AG08396 (cell line): ENCODE results near the gene ATG14.
"Not testable (repeated sequence)": the region's sequence is repeated elsewhere in the genome, so short reads cannot be mapped to it uniquely, and the experiment has no call there.

Source experiments
- DNase-seq: peaks from one replicate; pipeline ENCODE4 v3.0.0; 2012; ENCODE audit warnings: low spot score, mixed read lengths

The ATG14 gene, protein sequence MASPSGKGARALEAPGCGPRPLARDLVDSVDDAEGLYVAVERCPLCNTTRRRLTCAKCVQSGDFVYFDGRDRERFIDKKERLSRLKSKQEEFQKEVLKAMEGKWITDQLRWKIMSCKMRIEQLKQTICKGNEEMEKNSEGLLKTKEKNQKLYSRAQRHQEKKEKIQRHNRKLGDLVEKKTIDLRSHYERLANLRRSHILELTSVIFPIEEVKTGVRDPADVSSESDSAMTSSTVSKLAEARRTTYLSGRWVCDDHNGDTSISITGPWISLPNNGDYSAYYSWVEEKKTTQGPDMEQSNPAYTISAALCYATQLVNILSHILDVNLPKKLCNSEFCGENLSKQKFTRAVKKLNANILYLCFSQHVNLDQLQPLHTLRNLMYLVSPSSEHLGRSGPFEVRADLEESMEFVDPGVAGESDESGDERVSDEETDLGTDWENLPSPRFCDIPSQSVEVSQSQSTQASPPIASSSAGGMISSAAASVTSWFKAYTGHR

GRCh38 chr14:55411426-55412389 is at the start of gene ATG14:
ATG14 (minus strand) TSS chr14:55411830; CDS start chr14:55411822, 8 bp downstream.
- peak; percentile 93 for DNase-seq

DNA sequence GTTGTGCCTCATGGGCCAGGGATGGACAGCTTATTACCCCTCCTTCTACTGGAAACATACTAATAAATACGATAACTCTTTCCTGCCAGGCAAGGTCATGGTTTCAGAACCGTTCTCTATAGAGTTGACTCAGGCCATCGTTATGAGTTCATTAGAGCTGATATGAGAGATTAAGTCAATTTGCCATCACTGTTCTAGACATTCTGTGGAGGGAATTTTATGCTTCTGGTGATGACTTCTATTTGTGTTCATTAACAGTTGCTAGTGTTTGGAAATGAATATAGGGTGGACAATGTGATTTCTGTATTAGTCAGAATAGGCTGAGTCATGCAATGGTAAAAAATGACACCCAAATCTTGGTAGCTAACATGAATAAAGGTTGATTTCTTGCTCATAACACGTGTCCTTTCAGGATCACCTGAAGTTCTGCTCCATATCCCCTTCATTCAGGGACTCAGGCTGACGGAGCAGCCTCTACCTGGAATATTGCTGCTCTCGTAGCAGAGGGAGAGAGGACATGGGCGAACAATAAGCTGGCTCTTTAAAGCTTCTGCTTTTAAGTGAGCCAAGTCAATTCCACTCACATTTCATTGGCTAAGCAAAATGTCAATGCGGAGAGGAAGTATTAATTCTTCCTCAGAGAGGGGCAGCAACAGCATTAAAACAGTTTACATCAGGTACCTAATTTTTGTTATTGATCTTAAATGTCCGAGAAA is 47.3 kb upstream of the ATG14 start:
- peak; percentile 49 for DNase-seq

- no peak for DNase-seq
Observed at GRCh38 chr14:55457496-55457895, 45.9 kb upstream of the ATG14 start.

DNA sequence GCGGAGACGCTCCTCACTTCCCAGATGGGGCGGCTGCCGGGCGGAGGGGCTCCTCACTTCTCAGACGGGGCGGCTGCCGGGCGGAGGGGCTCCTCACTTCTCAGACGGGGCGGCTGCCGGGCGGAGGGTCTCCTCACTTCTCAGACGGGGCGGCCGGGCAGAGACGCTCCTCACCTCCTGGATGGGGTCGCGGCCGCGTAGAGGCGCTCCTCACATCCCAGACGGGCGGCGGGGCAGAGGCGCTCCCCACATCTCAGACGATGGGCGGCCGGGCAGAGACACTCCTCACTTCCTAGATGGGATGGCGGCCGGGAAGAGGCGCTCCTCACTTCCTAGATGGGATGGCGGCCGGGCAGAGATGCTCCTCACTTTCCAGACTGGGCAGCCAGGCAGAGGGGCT is 44.8 kb upstream of the ATG14 start:
- DNase-seq: not testable (repeated sequence)

DNA sequence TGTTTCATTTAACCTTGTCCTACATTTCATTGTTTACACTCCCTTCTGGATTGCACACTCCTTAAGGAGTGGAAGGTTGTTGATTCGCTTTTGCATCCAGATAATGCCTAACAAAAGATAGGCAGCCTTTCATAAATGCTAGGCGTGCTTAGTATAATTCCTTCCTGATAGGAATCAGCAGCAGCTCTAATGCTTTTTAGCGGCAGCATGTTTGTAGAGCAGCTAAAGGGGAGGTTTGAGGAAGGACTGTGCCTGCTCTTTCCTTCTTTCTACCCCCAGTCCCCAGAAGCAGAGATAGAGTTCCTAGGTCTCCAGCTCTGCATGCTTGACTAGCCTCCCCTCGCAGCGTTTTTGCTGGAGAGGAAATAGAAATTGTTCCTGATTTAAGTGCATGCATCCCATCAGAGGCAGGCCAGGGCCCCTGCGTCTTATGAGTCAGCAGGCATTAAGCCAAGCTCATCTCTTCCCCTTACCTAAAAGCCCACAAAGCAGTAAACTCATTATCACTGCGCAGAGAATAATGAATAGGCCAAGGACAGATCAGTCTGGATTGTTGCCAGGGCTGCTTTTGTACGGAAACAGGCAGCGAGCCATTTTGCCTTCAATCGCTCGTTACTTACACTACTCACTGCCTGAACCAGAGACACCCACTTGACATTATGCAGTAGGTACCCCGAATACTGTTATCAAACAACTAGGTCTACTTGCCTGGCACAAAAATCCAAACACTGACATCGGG is 42.8 kb upstream of the ATG14 start:
- DNase-seq: peak; percentile 47

DNA sequence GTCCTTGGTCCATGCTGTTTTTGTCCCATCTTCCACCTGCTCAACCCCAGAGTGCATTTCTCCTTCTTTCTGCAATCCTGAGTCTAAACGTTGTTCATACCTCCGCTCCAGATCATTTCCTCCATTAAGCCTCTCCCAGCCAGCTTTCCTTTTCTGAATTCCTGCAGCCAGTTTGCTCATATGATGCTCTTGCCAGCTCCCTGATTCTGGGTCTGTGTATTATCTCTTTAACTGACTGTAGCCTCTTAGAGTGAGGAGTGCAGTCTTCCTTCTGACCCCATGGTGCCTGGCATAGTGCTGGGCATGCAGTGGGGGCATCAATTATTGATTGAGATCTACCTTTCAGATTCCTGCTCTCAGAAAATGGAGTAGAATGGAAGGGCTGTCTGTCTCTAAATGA is 40.3 kb upstream of the ATG14 start:
- DNase-seq: no peak

- DNase-seq: no peak
Observed at GRCh38 chr14:55451398-55451797, 39.8 kb upstream of the ATG14 start.

DNA sequence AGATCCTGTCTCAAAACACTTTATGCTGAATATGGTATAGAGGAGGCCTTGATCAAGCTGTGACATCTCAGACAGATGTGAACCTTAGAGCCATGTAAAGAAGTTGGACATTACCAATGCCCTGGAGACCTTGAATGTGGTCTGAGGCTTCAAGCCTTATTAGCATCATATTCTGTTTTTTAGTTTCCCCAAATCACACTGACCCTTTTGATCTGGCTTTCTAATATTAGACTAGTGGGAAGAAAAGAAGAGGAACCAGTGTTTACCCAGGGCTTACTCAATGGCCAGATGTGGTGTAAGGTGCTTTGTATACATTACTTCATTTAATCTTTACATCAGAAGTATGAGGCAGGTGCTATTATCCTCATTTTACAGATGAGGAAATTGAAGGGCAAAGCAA is 39.4 kb upstream of the ATG14 start:
- DNase-seq: no peak

DNA sequence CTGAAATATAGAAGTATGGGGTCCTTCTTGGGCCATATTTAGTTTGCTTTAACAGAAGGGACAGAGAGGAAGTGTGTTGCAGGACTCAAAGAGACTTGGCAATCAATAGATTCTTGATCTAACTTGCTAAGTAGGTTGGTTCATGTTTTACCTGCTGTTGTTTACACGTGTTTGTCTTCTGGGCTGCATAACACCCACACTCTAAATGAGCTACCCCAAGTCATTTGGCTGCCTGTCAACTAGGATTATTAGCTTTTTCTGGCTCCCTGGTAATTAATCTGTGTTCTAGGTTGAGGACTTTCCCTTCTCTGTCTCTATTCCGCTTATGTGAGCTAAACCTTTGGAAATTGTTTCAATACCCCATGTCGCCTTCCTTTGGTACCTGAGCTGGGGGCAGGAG is 38.9 kb upstream of the ATG14 start:
- DNase-seq: no peak

- DNase-seq: no peak
Observed at GRCh38 chr14:55450124-55450523, 38.5 kb upstream of the ATG14 start.

DNA sequence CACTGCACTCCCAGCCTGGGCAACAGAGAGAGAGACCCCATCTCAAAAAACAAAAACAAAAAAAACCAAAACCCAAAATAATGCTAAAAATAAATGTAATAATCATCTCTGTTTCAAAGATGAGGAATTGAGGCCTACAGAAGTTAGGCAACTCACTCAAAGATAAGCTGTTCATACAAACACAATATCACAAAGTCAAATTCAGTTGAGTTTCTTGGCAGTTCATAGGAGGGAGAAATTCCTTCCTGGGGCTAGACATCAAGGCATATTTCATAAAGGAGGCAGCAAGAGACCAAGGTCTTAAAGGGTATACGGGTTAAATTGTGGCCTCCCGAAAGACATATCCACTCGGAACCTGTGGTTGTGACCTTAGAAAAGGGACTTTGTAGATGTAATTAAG is 37.5 kb upstream of the ATG14 start:
- no peak for DNase-seq

DNA sequence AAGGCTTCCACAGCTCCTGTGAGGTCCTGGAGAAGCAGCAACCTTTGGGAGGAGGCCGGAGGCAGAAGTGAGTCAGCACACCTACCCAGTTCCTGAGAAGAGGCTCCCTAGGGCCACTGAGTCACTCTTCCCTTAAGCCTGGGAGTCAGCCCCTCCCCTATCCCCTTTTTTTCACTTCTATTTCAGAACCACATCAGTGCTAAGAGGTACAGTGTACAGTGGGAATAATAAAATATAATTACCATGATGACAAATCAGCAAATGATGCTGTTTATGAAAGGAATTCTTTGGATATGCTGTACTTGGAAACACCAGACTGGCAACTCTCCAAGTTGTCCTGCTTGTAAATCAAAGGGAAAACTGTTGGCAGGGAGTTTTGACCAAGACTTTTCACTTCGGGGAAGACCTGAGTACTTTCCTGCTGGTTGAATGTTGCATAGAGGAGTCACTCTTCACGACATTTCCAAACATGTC is 36.5 kb upstream of the ATG14 start:
- DNase-seq: peak; percentile 66

GRCh38 chr14:55446833-55447232 is 35.2 kb upstream of the ATG14 start:
- peak; percentile 77 for DNase-seq

DNA sequence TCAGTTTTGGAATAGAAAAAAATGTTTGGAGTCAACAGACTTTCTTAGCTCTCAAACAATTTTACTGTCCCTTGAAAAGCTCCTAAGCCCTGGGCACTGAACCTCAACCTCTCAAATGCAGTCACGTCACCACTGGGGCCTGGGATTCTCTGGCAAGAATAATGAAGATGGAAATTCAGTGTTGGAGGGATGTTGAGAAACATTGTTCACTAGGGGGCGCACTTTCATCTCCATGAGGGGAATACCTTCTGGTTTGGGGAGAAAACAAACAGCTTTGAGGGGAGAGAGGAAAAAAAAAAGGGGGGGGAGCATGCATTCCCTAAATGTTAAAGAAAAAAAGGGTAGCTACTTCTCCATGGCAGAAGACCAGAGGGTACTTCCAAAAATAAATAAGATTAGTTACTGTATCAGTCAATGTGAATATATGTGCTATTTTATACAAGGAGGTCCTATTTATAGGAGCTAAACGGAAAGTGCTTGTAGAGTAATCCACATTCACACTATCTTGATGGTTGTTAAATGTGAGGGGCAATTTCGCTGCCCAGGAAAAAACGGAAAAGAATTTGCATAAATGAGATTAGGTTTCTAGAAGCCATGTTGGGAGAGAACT is 34.6 kb upstream of the ATG14 start:
- peak; percentile 76 for DNase-seq

GRCh38 chr14:55441286-55441685 is 29.7 kb upstream of the ATG14 start:
- no peak for DNase-seq

DNA sequence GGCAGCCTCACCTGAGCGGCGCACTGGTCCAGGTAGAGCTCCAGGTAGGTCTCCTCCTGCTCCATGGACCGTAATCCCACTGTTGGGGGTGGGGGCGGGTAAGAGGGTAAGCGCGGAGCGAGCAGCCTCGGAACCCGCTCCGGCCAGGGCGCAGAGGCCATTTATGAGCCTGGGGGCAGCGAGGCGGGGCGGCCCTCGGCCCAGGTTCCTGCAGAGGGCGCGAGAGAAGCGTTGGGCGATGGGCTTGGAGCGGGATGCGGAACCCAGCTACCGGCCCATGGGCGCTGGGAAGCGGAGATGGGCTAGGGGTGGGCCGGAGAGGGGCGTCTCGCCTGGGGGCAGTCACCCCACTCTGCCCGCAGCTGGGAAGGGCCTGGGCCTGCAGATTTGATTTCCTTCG is 28.8 kb upstream of the ATG14 start, which contains the start of gene TBPL2:
Gene TBPL2 (minus strand): TSS at position 232 of the 400 bp plus-strand sequence. CDS start 167 bp downstream, at position 65.
- DNase-seq: no peak

DNA sequence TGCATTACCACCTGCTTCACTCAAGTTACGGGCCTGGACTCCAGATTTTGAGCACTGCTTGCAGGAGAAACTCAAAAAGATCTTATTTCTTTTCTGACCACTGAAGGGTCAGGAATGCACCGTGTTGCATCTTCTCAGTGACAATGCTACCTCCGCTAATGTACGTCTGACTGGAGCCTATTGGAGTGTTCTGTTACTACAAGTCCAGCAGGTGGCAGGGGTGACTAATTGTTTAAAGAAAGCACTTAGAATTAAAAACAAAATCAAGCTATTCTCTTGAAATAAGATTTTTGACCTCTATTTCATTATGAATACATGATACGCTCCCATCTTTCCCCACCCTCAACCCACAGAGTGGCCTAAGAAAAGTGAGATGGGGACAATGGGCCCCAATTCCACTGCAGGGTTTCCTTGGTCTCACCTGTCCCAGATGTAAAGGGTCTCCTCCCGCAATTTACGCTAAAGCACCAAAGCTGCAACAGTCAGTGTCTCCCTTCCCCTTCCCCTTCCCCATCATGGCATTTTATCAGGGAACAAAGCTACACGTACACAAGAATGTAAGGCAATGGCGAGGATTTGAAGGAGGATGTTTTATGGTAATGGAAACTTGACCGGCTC is 26.5 kb upstream of the ATG14 start:
- DNase-seq: peak; percentile 51

DNA sequence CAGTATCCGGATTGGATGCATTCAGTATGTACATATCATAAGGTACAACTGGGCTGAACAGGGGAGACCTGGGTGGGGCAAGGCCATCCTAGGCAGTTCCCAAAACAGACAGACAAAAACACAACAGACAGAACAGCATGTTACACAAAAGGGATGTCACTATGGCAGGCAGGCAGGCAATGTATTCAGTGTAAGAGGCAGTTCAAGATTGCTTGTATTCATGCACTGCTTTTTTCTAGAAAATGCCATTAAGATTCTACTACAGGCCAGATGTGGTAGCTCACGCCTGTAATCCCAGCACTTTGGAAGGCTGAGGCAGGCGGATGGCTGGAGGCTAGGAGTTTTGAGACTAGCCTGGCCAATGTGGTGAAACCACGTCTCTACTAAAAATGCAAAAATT is 25.3 kb upstream of the ATG14 start:
- no peak for DNase-seq

- DNase-seq: no peak
Observed at GRCh38 chr14:55436519-55436918, 24.9 kb upstream of the ATG14 start.

DNA sequence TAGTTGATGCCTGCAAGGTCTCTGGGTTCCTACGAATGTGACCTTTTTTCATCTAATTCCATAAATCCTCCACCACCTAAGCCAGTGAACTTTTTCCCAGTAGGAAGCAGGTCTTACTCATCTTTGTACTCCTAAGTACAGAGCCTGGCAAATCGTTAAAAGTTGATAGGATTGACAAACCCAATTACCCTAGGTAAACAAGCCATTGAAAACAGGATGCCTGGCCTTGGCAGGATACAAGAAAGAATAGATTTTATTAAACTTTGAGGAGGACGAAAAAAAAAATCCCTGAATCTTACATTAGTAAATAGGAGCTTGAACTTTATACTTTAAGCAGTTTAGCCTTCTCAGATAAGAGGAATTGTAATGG is 23.2 kb upstream of the ATG14 start:
- DNase-seq: no peak
